K562 (cell line): Measurements from ENCODE around the gene PLXNB3. TPM values are rescaled to one million over a fixed set of nuclear protein-coding genes. Genes with fewer than 3 reads are reported as not detected.
A peak's percentile ranks its signal among the peaks of the same experiment; 100 is the strongest.

Source experiments
- ATAC-seq: fragments of 200-7000 bp; cut with Tn5 transposase; 3 replicates; pipeline ENCODE4 v1.9.1; 2020; ENCODE audit warnings: moderate library complexity
- BruUV-seq: library from RNA; stranded (reverse); fragments of 400-500 nt; replicated peaks from 2 replicates; lab custom pipeline; 2021; lab: Mats Ljungman, UMichigan
- CTCF ChIA-PET: fragments of 300-600 bp; formaldehyde crosslinking; extraction: SDS; loops from one replicate; lab custom pipeline; 2021; ENCODE audit warnings: low intra/inter-chr PET ratio; lab: Yijun Ruan, JAX
- POLR2A ChIA-PET: fragments of 300-600, 350-650 bp; sonication (Branson Sonifier 250); formaldehyde crosslinking; extraction: SDS; loops from one replicate; lab custom pipeline; 2021; ENCODE audit warnings: antibody characterized with exemption, inconsistent platforms; lab: Yijun Ruan, JAX
- DNase-seq, 4 experiments: peaks; one replicate each; pipeline versions ENCODE4 v3.0.0 to v3.0.0-alpha.2; 2011 to 2018; ENCODE audit warnings: low spot score in 3 of 4, mixed read lengths in 3 of 4; ENCODE audit errors: extremely low read depth in 1 of 4
- FAIRE-seq: peaks from 2 replicates; lab custom pipeline; 2011; peaks lifted over from hg19 to GRCh38; lab: Jason Lieb, UNC
- H2AFZ ChIP-seq: 2 replicates; pipeline ENCODE4 v1.6.0; 2011; ENCODE audit warnings: low read depth, low read length, control low read depth, inconsistent platforms
- H3K27ac ChIP-seq: fragments of 200-600 bp; 3 replicates; pipeline ENCODE4 v1.8.0; 2011; ENCODE audit warnings: low read depth, mild to moderate bottlenecking, control low read depth, inconsistent platforms, low read length, moderate library complexity, mixed read lengths; ENCODE audit errors: extremely low read depth
- H3K27me3 ChIP-seq, 2 experiments: fragments of 300-600 bp in 1 of 2; 2 replicates in 1 of 2; 3 replicates in 1 of 2; pipeline versions ENCODE4 v1.6.0 to v1.8.0; 2011; ENCODE audit warnings: inconsistent platforms in 2 of 2, low read length in 2 of 2, mild to moderate bottlenecking in 1 of 2, mixed read lengths in 1 of 2, moderate library complexity in 1 of 2; ENCODE audit not compliant: control insufficient read depth in 2 of 2, insufficient read depth in 2 of 2
- H3K36me3 ChIP-seq: fragments of 300-600 bp; 3 replicates; pipeline ENCODE4 v1.8.0; 2011; ENCODE audit warnings: mild to moderate bottlenecking, low read length, inconsistent platforms; ENCODE audit not compliant: control insufficient read depth, insufficient read depth
- H3K4me1 ChIP-seq, 2 experiments: fragments of 200-600 bp in 1 of 2; replicated peaks in 1 of 2; 2 replicates in 1 of 2; 3 replicates in 1 of 2; pipeline versions ENCODE4 v1.5.1 to v1.8.0; 2011; ENCODE audit warnings: inconsistent platforms in 2 of 2, low read length in 2 of 2, mild to moderate bottlenecking in 1 of 2, mixed read lengths in 1 of 2, moderate library complexity in 1 of 2; ENCODE audit not compliant: control insufficient read depth in 2 of 2, insufficient read depth in 2 of 2
- H3K4me2 ChIP-seq: 2 replicates; pipeline ENCODE4 v1.6.1; 2011; ENCODE audit warnings: low read length, control low read depth, inconsistent platforms, mixed read lengths; ENCODE audit not compliant: insufficient read depth
- H3K4me3 ChIP-seq: fragments of 200-600 bp; sonication (generic), shearing (Covaris generic); 2 replicates; pipeline ENCODE4 v1.5.1; 2016; ENCODE audit warnings: control low read depth, inconsistent platforms
- H3K79me2 ChIP-seq: fragments of 200-600 bp; 3 replicates; pipeline ENCODE4 v1.8.0; 2011; ENCODE audit warnings: low read length, inconsistent platforms; ENCODE audit not compliant: control insufficient read depth, insufficient read depth
- H3K9ac ChIP-seq, 2 experiments: 2 replicates each; pipeline versions ENCODE4 v1.6.0 to v1.6.1; 2011; ENCODE audit warnings: low read depth in 2 of 2, low read length in 2 of 2, control low read depth in 1 of 2, inconsistent platforms in 1 of 2, mild to moderate bottlenecking in 1 of 2, mixed read lengths in 1 of 2; ENCODE audit not compliant: insufficient read depth in 1 of 2
- H3K9me1 ChIP-seq: one replicate; pipeline ENCODE4 v1.6.0; 2011; ENCODE audit warnings: inconsistent platforms, mild to moderate bottlenecking, low read length, moderate library complexity; ENCODE audit not compliant: control insufficient read depth, insufficient read depth
- H3K9me3 ChIP-seq: replicated peaks from 2 replicates; pipeline ENCODE4 v1.5.1; 2011; ENCODE audit warnings: low read depth, low read length, inconsistent platforms; ENCODE audit not compliant: control insufficient read depth, insufficient read depth
- H4K20me1 ChIP-seq: replicated peaks from 2 replicates; pipeline ENCODE4 v1.6.1; 2011; ENCODE audit warnings: low read length, inconsistent platforms, mixed read lengths; ENCODE audit not compliant: control insufficient read depth, insufficient read depth
- ERF ChIP-seq: fragments of 450-650 bp; formaldehyde crosslinking; IDR thresholded peaks from 2 replicates; pipeline ENCODE4 v1.4.0; 2020; ENCODE audit warnings: mild to moderate bottlenecking, mixed read lengths
- HCFC1 ChIP-seq: IDR thresholded peaks from 2 replicates; pipeline ENCODE4 v1.6.1; 2012; ENCODE audit warnings: low read depth, low read length, improper control_type of control experiment
- MAX ChIP-seq: sonication (generic); formaldehyde crosslinking; IDR thresholded peaks from 2 replicates; pipeline ENCODE4 v1.9.0; 2022; ENCODE audit warnings: mild to moderate bottlenecking, missing genetic modification reagents
- MYNN ChIP-seq, 2 experiments: sonication (generic); formaldehyde crosslinking in 1 of 2; IDR thresholded peaks; 2 replicates each; pipeline versions ENCODE4 v1.5.0 to v1.6.1; 2016 to 2020; ENCODE audit warnings: antibody characterized with exemption in 1 of 2, missing genetic modification reagents in 1 of 2
- PREB ChIP-seq: sonication (generic); formaldehyde crosslinking; IDR thresholded peaks from 2 replicates; pipeline ENCODE4 v1.8.1; 2023; ENCODE audit warnings: mild to moderate bottlenecking, missing genetic modification reagents
- SIN3B ChIP-seq: fragments of 450-650 bp; IDR thresholded peaks from 2 replicates; pipeline ENCODE4 v1.6.1; 2017; ENCODE audit warnings: low read depth, mild to moderate bottlenecking, moderate library complexity
- TAF7 ChIP-seq: fragments of 450-650 bp; IDR thresholded peaks from 2 replicates; pipeline ENCODE4 v1.6.1; 2016; ENCODE audit warnings: missing genetic modification characterization, missing compliant biosample characterization
- TBL1XR1 ChIP-seq, 2 experiments: IDR thresholded peaks; 2 replicates each; pipeline ENCODE4 v1.6.1; 2012; ENCODE audit warnings: improper control_type of control experiment in 2 of 2, low read length in 2 of 2, mild to moderate bottlenecking in 1 of 2
- THRAP3 ChIP-seq: fragments of 450-650 bp; IDR thresholded peaks from 2 replicates; pipeline ENCODE4 v1.6.1; 2016; ENCODE audit warnings: mild to moderate bottlenecking, inconsistent platforms, borderline replicate concordance
- THRB ChIP-seq: fragments of 450-650 bp; formaldehyde crosslinking; conservative IDR thresholded peaks from 2 replicates; pipeline ENCODE4 v1.4.0; 2022; ENCODE audit warnings: mild to moderate bottlenecking, missing genetic modification characterization
- ZNF274 ChIP-seq: IDR thresholded peaks from 2 replicates; pipeline ENCODE4 v1.6.1; 2011; ENCODE audit warnings: low read depth, mild to moderate bottlenecking, low read length, moderate library complexity, borderline replicate concordance
- ZNF3 ChIP-seq: fragments of 250-450 bp; sonication (Bioruptor Pico); IDR thresholded peaks from 2 replicates; pipeline ENCODE4 v1.5.0; 2021; ENCODE audit warnings: mild to moderate bottlenecking, moderate library complexity
- WGBS: fragments of 100-300 bp; shearing (Covaris generic); methylation state at CpG from one replicate; pipeline ENCODE4 v1.1.6; 2016; ENCODE audit warnings: low coverage, mixed read lengths; ENCODE audit not compliant: insufficient coverage; ENCODE audit errors: missing lambda C conversion rate; 5-methylcytosine and 5-hydroxymethylcytosine counted together
- in situ Hi-C: fragments of 300-500 bp; cut with MboI; formaldehyde crosslinking; loops from 4 replicates; pipeline ENCODE4 v1.15.0; 2018; ENCODE audit warnings: inconsistent platforms, mixed read lengths
- intact Hi-C: fragments of 100-400 bp; cut with micrococcal nuclease; formaldehyde crosslinking; loops from 2 replicates; pipeline ENCODE4 v1.14.2; 2022
- polyA plus RNA-seq, 8 experiments: library from polyadenylated mRNA; depleted of rRNA in 4 of 8; stranded (reverse) in 5 of 8; unstranded in 3 of 8; fragments of >200 nt; fragmentation: Nextera tagmentation in 2 of 8; fragmentation: Illumina TruSeq in 1 of 8; extraction: Ambion mirVana in 2 of 8; extraction: Trizol in 1 of 8; gene quantifications; 2 replicates each; pipeline versions ENCODE4 v1.2.1 to v1.2.3, GENCODE V29; 2011 to 2014; ENCODE audit warnings: inconsistent platforms in 1 of 8, missing spikeins in 1 of 8
- total RNA-seq, 7 experiments: library from RNA; depleted of rRNA in 6 of 7; stranded (reverse); fragments of >200 nt in 6 of 7; fragmentation: Illumina TruSeq in 2 of 7; extraction: Trizol in 2 of 7; gene quantifications; 2 replicates each; pipeline versions ENCODE4 v1.2.1 to v1.2.3, GENCODE V29; 2011 to 2021; ENCODE audit warnings: low replicate concordance in 1 of 7

The PLXNB3 gene
- total and polyA plus RNA-seq, 9 of the 15 experiments (the other 6 are each of a cell fraction or from before 2014, with no cell fraction given) = 0.22 to 2.0 (median 1.4) TPM; not detected in 2

DNA sequence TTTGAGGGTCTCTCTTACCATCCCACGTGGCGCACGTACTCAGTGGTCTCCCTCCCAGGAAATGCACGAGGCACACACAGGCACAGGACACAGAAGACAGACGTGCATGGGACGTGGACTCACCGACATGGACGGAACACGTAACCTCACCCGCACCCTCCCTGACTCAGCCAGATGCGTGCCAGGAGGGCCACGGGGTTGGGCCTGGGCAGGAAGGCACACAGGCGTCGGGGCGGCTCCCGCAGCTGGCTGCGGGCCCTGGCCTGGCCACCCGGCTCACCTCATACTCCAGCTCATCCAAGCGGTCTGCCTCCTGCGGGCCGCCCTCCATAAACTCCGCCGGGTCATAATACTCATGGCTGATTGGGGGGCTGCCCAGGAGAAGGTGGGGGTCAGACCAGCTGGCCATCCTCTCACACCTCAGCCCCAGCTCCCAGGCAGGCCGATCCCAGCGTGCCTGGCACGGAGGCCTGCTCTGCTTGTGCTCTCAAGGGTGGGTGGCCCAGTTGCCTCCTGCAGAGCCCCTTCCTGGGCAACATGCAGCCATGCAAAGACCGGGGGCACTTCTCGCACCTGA is 43.0 kb downstream of the PLXNB3 start:
- Histone ChIP-seq H3K9ac (peak overlapping the region in 1 of 2 experiments; percentile 17; a peak in 1 of 4 replicates), H3K79me2 (no peaks in the 10 kb centered on the region), H3K27ac (no peak overlapping the region), H4K20me1 (no peaks in the 10 kb centered on the region; the same call in 1 of the 2 replicates), H3K4me2 (no peak overlapping the region), H3K36me3 (no peaks in the 10 kb centered on the region), H3K9me1 (no peaks in the 10 kb centered on the region), H3K27me3 (peaks cover 5 to 29% of the 10 kb centered on the region in 2 experiments; a peak in 3 of 5 replicates), H3K9me3 (no peaks in the 10 kb centered on the region), H3K4me1 (peaks cover 0 to 38% of the 10 kb centered on the region in 2 experiments; a peak in 2 of 5 replicates), H3K4me3 (no peak overlapping the region), H2AFZ (no peak overlapping the region)
- intact Hi-C loops (no loop called here), in situ Hi-C loops (no loop called here)
- ChIA-PET POLR2A (interaction anchor here (0.6 kb wide), 1 partner anchor 102 kb away, joined by 3 read pairs; no protein-coding TSS in a partner anchor), CTCF (no interaction called here)
- 51% methylated on average over 12 of the region's 28 CpGs for WGBS
- DNase-seq (no peak), FAIRE-seq (no peak), ATAC-seq (no peak)
- TF ChIP-seq HCFC1 (no peak), MAX (0 out of 2 replicates have a peak, but pooled peaks have one; percentile 25)
- no TSS peak for BruUV-seq

- no peaks in the 10 kb centered on the region for H3K79me2 ChIP-seq
- in situ Hi-C loops = no loop called here
- WGBS = 46% methylated on average over 12 of the region's 19 CpGs
Observed at GRCh38 chrX:153807976-153808375, 43.9 kb downstream of the PLXNB3 start.

More at GRCh38 chrX:153807976-153808375, 43.9 kb downstream of the PLXNB3 start:
- Histone ChIP-seq H3K4me2 (no peak overlapping the region), H3K4me1 (peaks cover 0 to 36% of the 10 kb centered on the region in 2 experiments; a peak in 2 of 5 replicates), H3K9me3 (no peaks in the 10 kb centered on the region), H4K20me1 (no peaks in the 10 kb centered on the region; the same call in 1 of the 2 replicates), H3K27ac (no peak overlapping the region), H3K9ac (no peak overlapping the region; a peak in 1 of 4 replicates), H2AFZ (no peak overlapping the region)
- ChIA-PET CTCF (no interaction called here), POLR2A (interaction anchor here (0.6 to 1.1 kb wide), 2 partner anchors 8 to 14 kb away, joined by 3 to 4 read pairs; partner anchors contain the start of genes IDH3G and SSR4)
- no TSS peak for BruUV-seq
- ATAC-seq = no peak
- intact Hi-C loops = no loop called here
- TF ChIP-seq TAF7 (no peak), SIN3B (no peak), THRAP3 (no peak), TBL1XR1 (IDR thresholded peaks at IDR 0.05; ENCODE audit: low read length in 2 of 2) (no peak), THRB (no peak), ERF (CRISPR knock-in tag) (no peak), ZNF274 (no peak), MYNN (IDR thresholded peaks at IDR 0.05) (no peak), MYNN (CRISPR knock-in tag; IDR thresholded peaks at IDR 0.05) (no peak), PREB (no peak), ZNF3 (CRISPR knock-in tag) (no peak)
- TF ChIP-seq, all 486 proteins: peak for 0
- DNase-seq (no peak), FAIRE-seq (no peak)
- no peaks in the 10 kb centered on the region for H3K9me1 ChIP-seq
- H3K27me3 ChIP-seq = peaks cover 13 to 37% of the 10 kb centered on the region in 2 experiments; a peak in 3 of 5 replicates
- no peaks in the 10 kb centered on the region for H3K36me3 ChIP-seq
- no peak overlapping the region for H3K4me3 ChIP-seq
